ENCODE data around the gene KCNJ5. TPM values are rescaled to one million over a fixed set of nuclear protein-coding genes. Genes with fewer than 3 reads are reported as not detected.

The KCNJ5 gene
- total and polyA plus RNA-seq, 10 of the 15 experiments (the other 5 are each of a cell fraction or from before 2014, with no cell fraction given): 0.03 TPM; not detected in 8

DNA sequence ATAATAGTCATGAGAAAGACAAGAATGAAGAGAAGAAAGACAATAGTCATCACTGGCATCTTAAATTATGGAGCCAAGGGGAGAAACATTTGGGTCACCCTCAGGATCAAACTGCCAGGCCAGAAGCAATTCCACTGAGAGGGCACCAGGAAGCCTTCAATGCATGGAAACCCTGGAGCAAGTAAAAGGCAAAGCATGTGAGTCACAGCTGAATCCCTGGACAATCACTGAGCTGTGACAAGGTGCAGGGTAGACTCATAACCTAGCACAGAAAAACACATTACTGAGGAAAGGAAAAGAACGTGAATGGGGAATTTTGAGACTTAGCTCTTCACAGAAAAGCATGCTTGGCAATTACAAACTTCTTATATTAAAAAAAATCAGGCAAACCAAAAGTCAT lies 25.7 kb upstream of the KCNJ5 start:
- DNase-seq (ENCODE audit: low read depth, low spot score) (no peak), FAIRE-seq (no peak), ATAC-seq (no peak)
- TF ChIP-seq, protein P1, sequence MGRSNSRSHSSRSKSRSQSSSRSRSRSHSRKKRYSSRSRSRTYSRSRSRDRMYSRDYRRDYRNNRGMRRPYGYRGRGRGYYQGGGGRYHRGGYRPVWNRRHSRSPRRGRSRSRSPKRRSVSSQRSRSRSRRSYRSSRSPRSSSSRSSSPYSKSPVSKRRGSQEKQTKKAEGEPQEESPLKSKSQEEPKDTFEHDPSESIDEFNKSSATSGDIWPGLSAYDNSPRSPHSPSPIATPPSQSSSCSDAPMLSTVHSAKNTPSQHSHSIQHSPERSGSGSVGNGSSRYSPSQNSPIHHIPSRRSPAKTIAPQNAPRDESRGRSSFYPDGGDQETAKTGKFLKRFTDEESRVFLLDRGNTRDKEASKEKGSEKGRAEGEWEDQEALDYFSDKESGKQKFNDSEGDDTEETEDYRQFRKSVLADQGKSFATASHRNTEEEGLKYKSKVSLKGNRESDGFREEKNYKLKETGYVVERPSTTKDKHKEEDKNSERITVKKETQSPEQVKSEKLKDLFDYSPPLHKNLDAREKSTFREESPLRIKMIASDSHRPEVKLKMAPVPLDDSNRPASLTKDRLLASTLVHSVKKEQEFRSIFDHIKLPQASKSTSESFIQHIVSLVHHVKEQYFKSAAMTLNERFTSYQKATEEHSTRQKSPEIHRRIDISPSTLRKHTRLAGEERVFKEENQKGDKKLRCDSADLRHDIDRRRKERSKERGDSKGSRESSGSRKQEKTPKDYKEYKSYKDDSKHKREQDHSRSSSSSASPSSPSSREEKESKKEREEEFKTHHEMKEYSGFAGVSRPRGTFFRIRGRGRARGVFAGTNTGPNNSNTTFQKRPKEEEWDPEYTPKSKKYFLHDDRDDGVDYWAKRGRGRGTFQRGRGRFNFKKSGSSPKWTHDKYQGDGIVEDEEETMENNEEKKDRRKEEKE (IDR thresholded peaks at IDR 0.05): no peak
- no peak for TF ChIP-seq SMAD5 (IDR thresholded peaks at IDR 0.05; ENCODE audit: low read depth)
- TF ChIP-seq, protein P2, sequence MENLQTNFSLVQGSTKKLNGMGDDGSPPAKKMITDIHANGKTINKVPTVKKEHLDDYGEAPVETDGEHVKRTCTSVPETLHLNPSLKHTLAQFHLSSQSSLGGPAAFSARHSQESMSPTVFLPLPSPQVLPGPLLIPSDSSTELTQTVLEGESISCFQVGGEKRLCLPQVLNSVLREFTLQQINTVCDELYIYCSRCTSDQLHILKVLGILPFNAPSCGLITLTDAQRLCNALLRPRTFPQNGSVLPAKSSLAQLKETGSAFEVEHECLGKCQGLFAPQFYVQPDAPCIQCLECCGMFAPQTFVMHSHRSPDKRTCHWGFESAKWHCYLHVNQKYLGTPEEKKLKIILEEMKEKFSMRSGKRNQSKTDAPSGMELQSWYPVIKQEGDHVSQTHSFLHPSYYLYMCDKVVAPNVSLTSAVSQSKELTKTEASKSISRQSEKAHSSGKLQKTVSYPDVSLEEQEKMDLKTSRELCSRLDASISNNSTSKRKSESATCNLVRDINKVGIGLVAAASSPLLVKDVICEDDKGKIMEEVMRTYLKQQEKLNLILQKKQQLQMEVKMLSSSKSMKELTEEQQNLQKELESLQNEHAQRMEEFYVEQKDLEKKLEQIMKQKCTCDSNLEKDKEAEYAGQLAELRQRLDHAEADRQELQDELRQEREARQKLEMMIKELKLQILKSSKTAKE (IDR thresholded peaks at IDR 0.05; ENCODE audit: low read depth, poor library complexity, severe bottlenecking): no peak
- TF ChIP-seq TCF7 (IDR thresholded peaks at IDR 0.05; ENCODE audit: borderline replicate concordance): no peak
- TF ChIP-seq MEF2A (IDR thresholded peaks at IDR 0.05; ENCODE audit: insufficient read depth, low read depth, low read length): no peak
- TF ChIP-seq, protein P3, sequence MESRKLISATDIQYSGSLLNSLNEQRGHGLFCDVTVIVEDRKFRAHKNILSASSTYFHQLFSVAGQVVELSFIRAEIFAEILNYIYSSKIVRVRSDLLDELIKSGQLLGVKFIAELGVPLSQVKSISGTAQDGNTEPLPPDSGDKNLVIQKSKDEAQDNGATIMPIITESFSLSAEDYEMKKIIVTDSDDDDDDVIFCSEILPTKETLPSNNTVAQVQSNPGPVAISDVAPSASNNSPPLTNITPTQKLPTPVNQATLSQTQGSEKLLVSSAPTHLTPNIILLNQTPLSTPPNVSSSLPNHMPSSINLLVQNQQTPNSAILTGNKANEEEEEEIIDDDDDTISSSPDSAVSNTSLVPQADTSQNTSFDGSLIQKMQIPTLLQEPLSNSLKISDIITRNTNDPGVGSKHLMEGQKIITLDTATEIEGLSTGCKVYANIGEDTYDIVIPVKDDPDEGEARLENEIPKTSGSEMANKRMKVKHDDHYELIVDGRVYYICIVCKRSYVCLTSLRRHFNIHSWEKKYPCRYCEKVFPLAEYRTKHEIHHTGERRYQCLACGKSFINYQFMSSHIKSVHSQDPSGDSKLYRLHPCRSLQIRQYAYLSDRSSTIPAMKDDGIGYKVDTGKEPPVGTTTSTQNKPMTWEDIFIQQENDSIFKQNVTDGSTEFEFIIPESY (IDR thresholded peaks at IDR 0.05): no peak
- TF ChIP-seq SMARCA5 (IDR thresholded peaks at IDR 0.05): no peak
- no peak for TF ChIP-seq RFX5 (IDR thresholded peaks at IDR 0.05; ENCODE audit: low read depth, low read length)
- no peak for TF ChIP-seq CHD4 (IDR thresholded peaks at IDR 0.05)
- no peak for TF ChIP-seq RELA (IDR thresholded peaks at IDR 0.05; ENCODE audit: borderline replicate concordance, partially characterized antibody)
- no peak for TF ChIP-seq SREBF1 (IDR thresholded peaks at IDR 0.05; ENCODE audit: low read length)
- TF ChIP-seq HDGF (IDR thresholded peaks at IDR 0.05): no peak
- TF ChIP-seq BMI1 (IDR thresholded peaks at IDR 0.05; ENCODE audit: borderline replicate concordance): no peak
- no peak for TF ChIP-seq GABPA (IDR thresholded peaks at IDR 0.05; ENCODE audit: low read depth)
- TF ChIP-seq, protein P4, sequence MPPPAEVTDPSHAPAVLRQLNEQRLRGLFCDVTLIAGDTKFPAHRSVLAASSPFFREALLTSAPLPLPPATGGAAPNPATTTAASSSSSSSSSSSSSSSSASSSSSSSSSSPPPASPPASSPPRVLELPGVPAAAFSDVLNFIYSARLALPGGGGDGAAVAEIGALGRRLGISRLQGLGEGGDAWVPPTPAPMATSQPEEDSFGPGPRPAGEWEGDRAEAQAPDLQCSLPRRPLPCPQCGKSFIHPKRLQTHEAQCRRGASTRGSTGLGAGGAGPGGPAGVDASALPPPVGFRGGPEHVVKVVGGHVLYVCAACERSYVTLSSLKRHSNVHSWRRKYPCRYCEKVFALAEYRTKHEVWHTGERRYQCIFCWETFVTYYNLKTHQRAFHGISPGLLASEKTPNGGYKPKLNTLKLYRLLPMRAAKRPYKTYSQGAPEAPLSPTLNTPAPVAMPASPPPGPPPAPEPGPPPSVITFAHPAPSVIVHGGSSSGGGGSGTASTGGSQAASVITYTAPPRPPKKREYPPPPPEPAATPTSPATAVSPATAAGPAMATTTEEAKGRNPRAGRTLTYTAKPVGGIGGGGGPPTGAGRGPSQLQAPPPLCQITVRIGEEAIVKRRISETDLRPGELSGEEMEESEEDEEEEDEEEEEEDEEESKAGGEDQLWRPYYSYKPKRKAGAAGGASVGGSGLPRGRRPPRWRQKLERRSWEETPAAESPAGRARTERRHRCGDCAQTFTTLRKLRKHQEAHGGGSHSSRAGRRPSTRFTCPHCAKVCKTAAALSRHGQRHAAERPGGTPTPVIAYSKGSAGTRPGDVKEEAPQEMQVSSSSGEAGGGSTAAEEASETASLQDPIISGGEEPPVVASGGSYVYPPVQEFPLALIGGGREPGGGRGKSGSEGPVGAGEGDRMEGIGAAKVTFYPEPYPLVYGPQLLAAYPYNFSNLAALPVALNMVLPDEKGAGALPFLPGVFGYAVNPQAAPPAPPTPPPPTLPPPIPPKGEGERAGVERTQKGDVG (CRISPR knock-in tag; IDR thresholded peaks at IDR 0.05): no peak
- TF ChIP-seq NR2F1 (conservative IDR thresholded peaks at IDR 0.05): no peak
- H3K9ac ChIP-seq (ENCODE audit: control insufficient read depth, insufficient read depth, low read length): no peak overlapping the region
- ChIA-PET RAD21 (ENCODE audit: unreplicated experiment) (interaction anchor here (0.8 to 1.6 kb wide), 4 partner anchors 8 to 234 kb away, joined by 3 read pairs; no protein-coding TSS in a partner anchor), SMC1A (ENCODE audit: uncharacterized antibody, unreplicated experiment) (no interaction called here), CTCF (interaction anchor here (0.6 to 1.6 kb wide), 5 partner anchors 22 to 705 kb away, joined by 3 to 4 read pairs (median 3); no protein-coding TSS in a partner anchor), POLR2A (no interaction called here)
- peaks cover 0 to 2% of the 10 kb centered on the region in 2 experiments; a peak in 1 of 4 replicates for H3K27me3 ChIP-seq (replicated peaks in 1 of 2; ENCODE audit: control insufficient read depth in 2 of 2, insufficient read depth in 2 of 2, low read length in 1 of 2)
- no peaks in the 10 kb centered on the region for H3K79me2 ChIP-seq (ENCODE audit: control insufficient read depth, insufficient read depth, low read length)
- no peaks in the 10 kb centered on the region for H4K20me1 ChIP-seq (ENCODE audit: control insufficient read depth, insufficient read depth)
- H3K4me1 ChIP-seq (ENCODE audit: control insufficient read depth, insufficient read depth, low read length): no peaks in the 10 kb centered on the region
- H2AFZ ChIP-seq (ENCODE audit: control insufficient read depth, low read depth, low read length): no peak overlapping the region
- in situ Hi-C loops (cut with MboI): no loop called here
- 0% methylated on average over 1 of the region's 1 CpG for WGBS (ENCODE audit: insufficient coverage, insufficient replicate concordance, low lambda C conversion rate, missing lambda C conversion rate)
- no peaks in the 10 kb centered on the region for H3K9me3 ChIP-seq (replicated peaks; ENCODE audit: control insufficient read depth, insufficient read depth, low read length)
- no peak overlapping the region for H3K27ac ChIP-seq (ENCODE audit: control insufficient read depth, insufficient read depth)
- H3K4me2 ChIP-seq (ENCODE audit: control insufficient read depth, insufficient read depth): no peak overlapping the region
- H3K4me3 ChIP-seq: no peak overlapping the region
- BruUV-seq (replicated peaks): no TSS peak
- intact Hi-C loops (cut with micrococcal nuclease; ENCODE audit: unreplicated experiment): no loop called here
- no peaks in the 10 kb centered on the region for H3K36me3 ChIP-seq (ENCODE audit: control insufficient read depth in 2 of 2, insufficient read depth in 2 of 2, low read length in 1 of 2)
